SK-N-SH (cell line): ENCODE results near the gene CDH4. TPM values are rescaled to one million over a fixed set of nuclear protein-coding genes. Genes with fewer than 3 reads are reported as not detected.

Experiments used
- CTCF ChIA-PET: fragments of 300-600, 350-600 bp; formaldehyde crosslinking; extraction: SDS; loops from one replicate; lab custom pipeline; 2021; lab: Yijun Ruan, JAX
- POLR2A ChIA-PET: fragments of 350-600 bp; sonication (Branson Sonifier 250); formaldehyde crosslinking; extraction: SDS; loops from one replicate; lab custom pipeline; 2020; ENCODE audit warnings: antibody characterized with exemption, inconsistent platforms; lab: Yijun Ruan, JAX
- DNase-seq: peaks from one replicate; pipeline ENCODE4 v3.0.0; 2012
- H2AFZ ChIP-seq: fragments of 200-600 bp; sonication (generic); 2 replicates; pipeline ENCODE4 v1.8.1; 2016; ENCODE audit warnings: antibody characterized with exemption, mild to moderate bottlenecking, low read depth
- H3F3A ChIP-seq: fragments of 200-600 bp; sonication (generic); replicated peaks from 2 replicates; pipeline ENCODE3; 2016; ENCODE audit warnings: antibody characterized with exemption, mild to moderate bottlenecking; ENCODE audit not compliant: insufficient read depth
- H3K27ac ChIP-seq, 2 experiments: fragments of 200-500 bp in 1 of 2; fragments of 200-600 bp in 1 of 2; sonication (Bioruptor generic) in 1 of 2; sonication (generic), shearing (Covaris generic) in 1 of 2; 2 replicates each; pipeline versions ENCODE4 v1.5.1 to v1.6.1; 2014 to 2016; ENCODE audit warnings: low read depth in 2 of 2, inconsistent platforms in 1 of 2, low read length in 1 of 2, mild to moderate bottlenecking in 1 of 2, mixed read lengths in 1 of 2
- H3K27me3 ChIP-seq: fragments of 200-600 bp; sonication (generic), shearing (Covaris generic); 2 replicates; pipeline ENCODE4 v1.6.1; 2016; ENCODE audit warnings: mixed run types; ENCODE audit not compliant: insufficient read depth
- H3K36me3 ChIP-seq, 2 experiments: fragments of 200-500 bp in 1 of 2; fragments of 200-600 bp in 1 of 2; sonication (Bioruptor generic) in 1 of 2; sonication (generic) in 1 of 2; replicated peaks in 1 of 2; 2 replicates each; pipeline versions ENCODE3 to v1.5.1; 2014 to 2016; ENCODE audit warnings: low read length in 1 of 2, mild to moderate bottlenecking in 1 of 2; ENCODE audit not compliant: insufficient read depth in 2 of 2, control insufficient read depth in 1 of 2
- H3K4me1 ChIP-seq, 2 experiments: fragments of 200-500 bp in 1 of 2; fragments of 200-600 bp in 1 of 2; sonication (Bioruptor generic) in 1 of 2; sonication (generic), shearing (Covaris generic) in 1 of 2; 2 replicates each; pipeline versions ENCODE4 v1.5.1 to v1.6.1; 2014 to 2016; ENCODE audit warnings: low read depth in 1 of 2, low read length in 1 of 2, mixed run types in 1 of 2; ENCODE audit not compliant: insufficient read depth in 2 of 2, control insufficient read depth in 1 of 2
- H3K4me2 ChIP-seq: fragments of 200-600 bp; sonication (generic), shearing (Covaris generic); 2 replicates; pipeline ENCODE4 v1.6.1; 2017; ENCODE audit warnings: mixed run types
- H3K4me3 ChIP-seq, 2 experiments: fragments of 200-500 bp in 1 of 2; fragments of 200-600 bp in 1 of 2; sonication (Bioruptor generic) in 1 of 2; sonication (generic), shearing (Covaris generic) in 1 of 2; 2 replicates each; pipeline versions ENCODE4 v1.5.1 to v1.8.1; 2014 to 2016; ENCODE audit warnings: low read depth in 2 of 2, inconsistent platforms in 1 of 2, low read length in 1 of 2, mild to moderate bottlenecking in 1 of 2, mixed read lengths in 1 of 2, moderate library complexity in 1 of 2
- H3K79me2 ChIP-seq: fragments of 200-600 bp; sonication (generic); 2 replicates; pipeline ENCODE4 v1.8.1; 2017; ENCODE audit warnings: mild to moderate bottlenecking; ENCODE audit not compliant: insufficient read depth
- H3K9ac ChIP-seq: fragments of 200-600 bp; sonication (generic); 2 replicates; pipeline ENCODE4 v1.6.1; 2017; ENCODE audit warnings: mixed run types
- H3K9me2 ChIP-seq: fragments of 200-600 bp; sonication (generic); 2 replicates; pipeline ENCODE4 v1.6.1; 2017; ENCODE audit warnings: mixed run types
- H3K9me3 ChIP-seq: fragments of 200-600 bp; sonication (generic); 2 replicates; pipeline ENCODE4 v1.6.1; 2017; ENCODE audit warnings: mixed run types, mild to moderate bottlenecking, moderate library complexity
- H4K20me1 ChIP-seq: fragments of 200-600 bp; sonication (generic); 2 replicates; pipeline ENCODE4 v1.6.1; 2017; ENCODE audit warnings: mild to moderate bottlenecking, mixed run types; ENCODE audit not compliant: insufficient read depth
- FOSL2 ChIP-seq: IDR thresholded peaks from 2 replicates; pipeline ENCODE4 v1.4.0; 2012; ENCODE audit warnings: low read depth, mild to moderate bottlenecking, moderate library complexity, borderline replicate concordance
- FOXM1 ChIP-seq: IDR thresholded peaks from 2 replicates; pipeline ENCODE4 v1.4.0; 2012; ENCODE audit warnings: low read depth, mild to moderate bottlenecking
- MXI1 ChIP-seq: IDR thresholded peaks from 2 replicates; pipeline ENCODE4 v1.6.1; 2012; ENCODE audit warnings: mild to moderate bottlenecking, low read depth, low read length, improper control_type of control experiment
- PBX3 ChIP-seq: IDR thresholded peaks from 2 replicates; pipeline ENCODE4; 2012
- RAD21 ChIP-seq: IDR thresholded peaks from 2 replicates; pipeline ENCODE4 v1.6.1; 2012; ENCODE audit warnings: mild to moderate bottlenecking, low read length
- RXRA ChIP-seq: IDR thresholded peaks from 2 replicates; pipeline ENCODE4 v1.4.0; 2012; ENCODE audit warnings: low read depth, mild to moderate bottlenecking, borderline replicate concordance
- SIN3A ChIP-seq: IDR thresholded peaks from 2 replicates; pipeline ENCODE4 v1.6.1; 2012; ENCODE audit warnings: low read depth, mild to moderate bottlenecking, low read length, moderate library complexity, borderline replicate concordance
- TCF12 ChIP-seq: IDR thresholded peaks from 2 replicates; pipeline ENCODE4 v1.4.0; 2012
- TEAD4 ChIP-seq: IDR thresholded peaks from 2 replicates; pipeline ENCODE4 v1.4.0; 2012; ENCODE audit warnings: mild to moderate bottlenecking, borderline replicate concordance; ENCODE audit not compliant: insufficient read depth
- WGBS: methylation state at CpG from one replicate; pipeline ENCODE4 v1.1.6; 2017; ENCODE audit warnings: low lambda C conversion rate; 5-methylcytosine and 5-hydroxymethylcytosine counted together
- polyA plus RNA-seq, 3 experiments: library from polyadenylated mRNA; depleted of rRNA; stranded (reverse); fragments of >200 nt; gene quantifications; 2 replicates each; pipeline ENCODE4 v1.2.3, GENCODE V29; 2012

CDH4 gene
- polyA plus RNA-seq, 1 of the 3 experiments (the other 2 are of a cell fraction): not detected

GRCh38 chr20:61732511-61733210 lies 480.6 kb downstream of the CDH4 start:
- POLR2A ChIA-PET: no interaction called here
- no peak for DNase-seq
- Histone ChIP-seq H2AFZ (no peak overlapping the region), H3K27me3 (no peaks in the 10 kb centered on the region), H4K20me1 (no peaks in the 10 kb centered on the region), H3K4me1 (no peaks in the 10 kb centered on the region), H3K36me3 (no peaks in the 10 kb centered on the region), H3K9ac (no peak overlapping the region), H3K9me3 (no peaks in the 10 kb centered on the region), H3K79me2 (no peaks in the 10 kb centered on the region), H3K9me2 (no peaks in the 10 kb centered on the region), H3K4me3 (no peak overlapping the region), H3F3A (no peaks in the 10 kb centered on the region), H3K27ac (no peak overlapping the region), H3K4me2 (no peak overlapping the region)
- TF ChIP-seq SIN3A (no peak), MXI1 (no peak), FOSL2 (no peak), RAD21 (no peak), TEAD4 (no peak), PBX3 (no peak)
- CTCF ChIA-PET: no interaction called here
- 48% methylated on average over 13 of the region's 19 CpGs for WGBS

GRCh38 chr20:61733216-61733615 lies 481.2 kb downstream of the CDH4 start:
- Histone ChIP-seq H4K20me1 (no peaks in the 10 kb centered on the region), H3F3A (no peaks in the 10 kb centered on the region), H3K9ac (no peak overlapping the region), H3K4me1 (no peaks in the 10 kb centered on the region), H3K9me2 (no peaks in the 10 kb centered on the region), H3K4me3 (no peak overlapping the region), H3K36me3 (no peaks in the 10 kb centered on the region), H3K27ac (no peak overlapping the region), H3K9me3 (no peaks in the 10 kb centered on the region), H3K27me3 (no peaks in the 10 kb centered on the region)
- DNase-seq: no peak
- CTCF ChIA-PET: no interaction called here
- 45% methylated on average over 13 of the region's 13 CpGs for WGBS
- no peak for TF ChIP-seq FOXM1
- no peak for TF ChIP-seq SIN3A
- no peak for TF ChIP-seq PBX3
- TF ChIP-seq TCF12: no peak
- TF ChIP-seq RXRA: no peak
- TF ChIP-seq, all 33 proteins: peak for 0
- H2AFZ ChIP-seq: no peak overlapping the region
- no peaks in the 10 kb centered on the region for H3K79me2 ChIP-seq
- POLR2A ChIA-PET: no interaction called here
- H3K4me2 ChIP-seq: no peak overlapping the region
